NCI-H187 treated with DMSO at 0.1 percent for 48 hours (cell line): ENCODE data around the gene KCNC4.

Experiments
- DNase-seq: peaks from one replicate; lab custom pipeline; 2025; lab: John Stamatoyannopoulos, UW

The KCNC4 gene

DNA sequence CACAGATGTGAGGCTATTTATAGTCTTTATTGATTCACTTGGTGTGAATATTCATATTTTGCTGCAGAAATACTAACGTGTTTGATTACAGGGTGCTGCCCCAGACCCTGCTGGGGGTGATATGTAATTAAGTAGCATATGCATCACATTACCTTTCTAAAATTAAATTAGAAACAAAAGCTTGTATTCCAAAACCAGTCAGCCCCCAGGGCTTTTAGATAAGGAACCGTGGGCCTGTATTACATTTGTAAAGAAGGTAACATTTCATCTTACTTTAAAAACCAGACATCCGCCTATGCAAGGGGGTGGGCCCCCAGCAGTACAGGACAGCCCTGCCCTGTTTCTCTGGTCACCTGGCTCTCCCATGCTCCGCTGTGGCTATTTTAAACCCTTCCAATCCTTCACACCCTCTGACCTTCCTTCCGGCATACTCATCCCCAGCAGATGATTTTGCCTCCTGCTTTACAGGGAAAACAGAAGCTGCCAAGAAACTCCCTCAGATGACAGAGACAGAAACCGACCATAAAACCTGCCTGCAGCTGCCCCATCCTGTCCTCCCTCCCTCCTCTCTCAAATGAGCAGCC lies 22.0 kb upstream of the KCNC4 start:
- no peak for DNase-seq

DNA sequence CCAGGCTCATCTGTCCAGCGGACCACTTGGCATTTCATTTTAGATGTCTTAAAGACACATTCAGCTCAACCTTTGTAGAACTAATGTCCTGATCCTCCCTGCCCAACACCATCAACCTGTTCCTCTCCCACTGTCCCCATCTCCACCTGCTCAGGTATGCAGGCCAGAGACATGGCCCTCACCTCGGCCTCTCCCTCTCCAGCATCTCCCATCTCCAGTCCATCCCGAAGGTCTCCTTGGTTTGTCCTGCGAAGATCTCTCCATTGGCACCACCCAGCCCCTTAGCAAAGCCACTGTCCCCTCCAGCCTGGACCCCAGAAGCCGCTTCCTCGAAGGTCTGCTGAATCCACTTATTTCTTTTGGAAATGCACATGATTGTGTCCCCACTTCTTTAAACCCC lies 20.9 kb upstream of the KCNC4 start:
- DNase-seq, result no peak

DNA sequence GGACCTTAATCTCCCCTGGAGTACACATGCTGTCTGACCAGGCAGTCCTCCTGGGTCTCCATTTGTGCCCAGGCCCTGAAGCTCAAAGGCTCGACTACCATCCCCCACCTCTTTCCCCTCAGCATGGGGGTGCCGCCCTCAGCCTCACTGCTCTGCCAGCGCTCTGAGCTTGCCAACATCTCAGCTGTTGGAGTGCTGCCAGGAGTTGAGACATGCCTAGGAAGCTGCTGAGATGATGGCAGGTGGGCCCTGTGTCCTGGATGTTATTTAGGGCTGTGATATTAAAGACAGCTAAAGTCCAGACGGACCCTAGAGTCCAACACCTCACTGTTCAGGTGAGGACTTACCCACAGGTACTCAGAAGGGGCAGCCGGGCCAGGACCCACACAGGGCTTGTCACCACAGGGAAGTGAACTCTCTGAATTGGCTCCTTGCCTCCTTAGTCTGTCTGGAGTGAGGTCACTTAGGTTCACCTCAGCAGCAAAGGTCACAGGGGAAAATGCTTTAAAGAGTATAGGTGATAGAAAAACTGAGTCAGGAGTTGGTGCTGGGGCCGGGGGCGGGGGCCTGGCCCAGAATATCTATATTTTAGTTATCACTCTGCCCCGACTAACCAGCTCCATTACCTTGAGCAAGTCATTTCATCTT lies 19.7 kb upstream of the KCNC4 start:
- no peak for DNase-seq

DNA sequence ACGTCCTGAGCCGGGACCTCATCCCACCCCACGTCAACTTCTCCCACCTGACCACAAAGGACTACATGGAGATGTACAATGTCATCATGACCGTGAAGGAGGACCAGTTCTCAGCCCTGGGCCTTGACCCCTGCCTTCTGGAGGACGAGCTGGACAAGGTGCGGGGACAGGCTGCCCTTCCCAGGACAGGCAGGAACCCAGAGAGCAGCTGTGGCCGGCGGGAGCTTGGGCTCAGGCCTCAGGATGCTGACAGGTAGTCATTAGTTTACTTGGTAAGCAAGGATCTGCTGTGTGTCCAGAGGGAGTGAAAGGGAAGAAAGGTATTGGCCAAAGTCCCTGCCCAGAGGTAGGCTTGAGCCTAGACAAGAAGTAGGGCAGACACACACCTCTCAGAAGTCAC lies 17.6 kb upstream of the KCNC4 start:
- no peak for DNase-seq

DNA sequence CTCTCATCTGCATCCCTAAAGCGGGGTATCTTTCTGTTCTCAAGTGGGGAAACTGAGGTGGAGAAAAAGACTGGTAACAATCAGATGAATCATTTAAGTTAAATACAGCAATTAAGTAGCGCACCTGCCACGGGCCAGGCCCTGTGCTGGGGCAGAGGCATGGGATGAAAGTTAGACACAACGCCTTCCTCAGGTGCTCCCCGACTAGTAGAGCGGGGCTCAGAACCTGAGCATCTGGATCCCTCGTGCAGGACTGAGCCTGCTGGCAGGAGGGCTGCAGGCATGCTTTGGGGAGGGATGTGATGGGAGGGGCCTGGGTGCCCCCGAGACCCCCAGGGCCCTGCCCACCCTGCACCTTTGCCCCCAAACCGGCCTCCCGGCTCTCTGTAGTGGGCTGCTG lies 14.9 kb upstream of the KCNC4 start:
- no peak for DNase-seq

DNA sequence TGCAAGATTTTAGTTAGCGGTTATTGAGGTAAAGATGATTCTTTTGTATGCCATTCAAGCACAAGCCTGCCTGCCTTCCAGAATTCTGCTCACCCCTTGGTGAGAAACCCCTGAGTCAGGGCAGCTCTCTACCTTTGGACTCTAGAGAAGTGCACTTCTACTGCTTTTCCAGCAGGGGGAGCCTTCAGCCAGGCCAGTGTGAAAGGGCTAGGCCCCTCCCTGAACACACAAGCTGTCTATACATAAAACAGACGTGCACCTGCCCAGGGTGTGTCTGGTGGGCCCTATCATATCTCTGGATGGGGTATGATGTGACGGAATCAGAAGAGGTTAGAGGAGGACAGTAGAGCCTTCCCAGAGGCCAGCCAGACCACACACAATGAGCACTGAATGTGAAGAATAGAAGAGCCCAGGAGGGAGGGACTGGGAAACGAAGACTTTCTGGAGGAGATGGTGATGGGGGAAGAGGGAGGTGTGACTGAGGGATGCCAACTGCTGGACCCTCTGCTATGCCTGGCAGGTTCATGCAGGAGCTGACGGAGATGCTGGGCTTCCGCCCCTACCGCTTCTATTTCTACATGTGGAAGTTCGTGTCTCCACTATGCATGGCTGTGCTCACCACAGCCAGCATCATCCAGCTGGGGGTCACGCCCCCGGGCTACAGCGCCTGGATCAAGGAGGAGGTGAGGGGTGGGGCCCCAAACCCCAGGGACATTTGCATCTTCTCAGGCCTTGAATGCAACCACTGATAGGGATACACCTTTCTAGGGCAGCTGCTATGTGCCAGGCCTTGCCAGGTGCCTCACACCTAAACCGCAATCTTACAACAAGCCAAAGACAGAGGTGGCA lies 13.0 kb upstream of the KCNC4 start:
- DNase-seq, result peak; percentile 37

DNA sequence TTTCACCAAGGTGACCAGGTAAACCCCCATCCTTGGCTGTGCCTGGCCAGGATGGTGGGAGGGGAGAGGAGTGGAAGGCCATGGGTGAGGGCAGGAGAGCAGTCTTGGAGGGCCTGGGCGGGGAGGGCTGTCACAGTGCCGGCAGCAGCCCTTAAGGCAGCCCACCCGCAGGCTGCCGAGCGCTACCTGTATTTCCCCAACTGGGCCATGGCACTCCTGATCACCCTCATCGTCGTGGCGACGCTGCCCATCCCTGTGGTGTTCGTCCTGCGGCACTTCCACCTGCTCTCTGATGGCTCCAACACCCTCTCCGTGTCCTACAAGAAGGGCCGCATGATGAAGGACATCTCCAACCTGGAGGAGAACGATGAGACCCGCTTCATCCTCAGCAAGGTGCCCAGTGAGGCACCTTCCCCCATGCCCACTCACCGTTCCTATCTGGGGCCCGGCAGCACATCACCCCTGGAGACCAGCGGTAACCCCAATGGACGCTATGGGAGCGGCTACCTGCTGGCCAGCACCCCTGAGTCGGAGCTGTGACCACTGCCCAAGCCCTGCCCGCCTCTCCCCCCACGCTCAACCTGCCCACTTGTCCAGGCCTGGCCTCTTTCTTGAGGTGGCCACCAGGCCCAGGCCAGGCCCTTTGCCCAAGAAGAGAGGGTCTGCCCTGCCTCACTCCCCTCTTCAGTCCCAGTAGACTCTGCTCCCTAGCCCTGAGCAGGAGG lies 12.0 kb upstream of the KCNC4 start:
- no peak for DNase-seq

DNA sequence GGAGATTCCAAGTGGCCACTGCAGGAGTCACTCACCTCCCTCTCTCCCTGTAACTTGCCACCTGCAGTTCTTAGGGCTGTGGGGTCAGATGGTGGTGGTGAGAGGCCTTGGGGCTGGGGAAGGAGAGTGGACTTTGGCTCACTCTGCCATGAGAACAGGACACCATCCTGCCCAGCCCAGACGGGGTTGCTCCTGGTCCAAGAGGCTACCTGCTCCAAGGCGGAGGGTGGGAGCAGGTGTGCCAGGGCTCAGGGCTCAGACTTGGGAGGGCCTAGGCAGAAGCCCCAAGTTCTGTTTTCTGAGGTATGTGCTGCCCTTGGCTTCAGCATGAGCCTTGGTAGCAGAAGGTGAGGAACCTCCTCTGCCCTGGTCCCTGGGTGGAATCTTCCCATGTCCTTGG lies 11.4 kb upstream of the KCNC4 start:
- no peak for DNase-seq

DNA sequence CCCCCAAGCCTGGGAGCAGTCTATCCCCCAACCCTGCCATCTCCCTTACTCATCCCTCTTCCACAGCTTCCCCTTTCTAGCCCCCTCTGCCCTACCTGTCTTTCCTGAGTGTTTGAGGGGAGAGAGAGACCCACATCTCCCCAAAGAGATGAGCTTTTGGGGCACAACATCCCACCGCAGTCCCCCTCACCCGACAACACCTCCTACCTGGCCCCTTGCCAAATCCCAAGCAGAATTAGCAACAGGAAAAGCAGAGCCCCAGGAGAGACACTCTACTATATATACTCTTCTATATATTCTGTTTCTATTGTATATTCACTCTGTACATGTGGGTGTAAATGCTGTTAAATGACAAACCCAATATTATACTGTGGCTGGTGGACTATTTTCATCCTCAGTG lies 9.9 kb upstream of the KCNC4 start:
- no peak for DNase-seq

DNA sequence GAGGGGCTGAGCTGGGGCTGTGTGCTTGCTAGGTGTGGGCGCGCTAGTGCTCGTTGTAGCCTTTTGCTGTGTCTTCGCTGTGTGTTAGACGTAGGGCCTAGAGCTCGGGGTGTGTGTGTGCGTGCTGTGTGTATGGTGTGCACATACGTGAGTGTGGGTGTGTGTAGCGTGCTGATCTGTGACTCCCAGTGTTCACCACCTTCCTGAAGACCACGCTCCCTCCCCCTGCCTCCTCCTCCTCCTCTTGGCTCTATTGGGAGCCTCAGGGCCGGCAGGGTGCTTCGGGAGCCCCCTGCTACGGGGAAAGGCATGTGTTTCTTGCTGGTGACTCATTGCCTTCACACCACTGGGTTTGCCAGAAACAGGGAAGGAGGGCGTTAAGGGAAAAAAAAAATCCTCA lies 9.4 kb upstream of the KCNC4 start:
- DNase-seq, result no peak

DNA sequence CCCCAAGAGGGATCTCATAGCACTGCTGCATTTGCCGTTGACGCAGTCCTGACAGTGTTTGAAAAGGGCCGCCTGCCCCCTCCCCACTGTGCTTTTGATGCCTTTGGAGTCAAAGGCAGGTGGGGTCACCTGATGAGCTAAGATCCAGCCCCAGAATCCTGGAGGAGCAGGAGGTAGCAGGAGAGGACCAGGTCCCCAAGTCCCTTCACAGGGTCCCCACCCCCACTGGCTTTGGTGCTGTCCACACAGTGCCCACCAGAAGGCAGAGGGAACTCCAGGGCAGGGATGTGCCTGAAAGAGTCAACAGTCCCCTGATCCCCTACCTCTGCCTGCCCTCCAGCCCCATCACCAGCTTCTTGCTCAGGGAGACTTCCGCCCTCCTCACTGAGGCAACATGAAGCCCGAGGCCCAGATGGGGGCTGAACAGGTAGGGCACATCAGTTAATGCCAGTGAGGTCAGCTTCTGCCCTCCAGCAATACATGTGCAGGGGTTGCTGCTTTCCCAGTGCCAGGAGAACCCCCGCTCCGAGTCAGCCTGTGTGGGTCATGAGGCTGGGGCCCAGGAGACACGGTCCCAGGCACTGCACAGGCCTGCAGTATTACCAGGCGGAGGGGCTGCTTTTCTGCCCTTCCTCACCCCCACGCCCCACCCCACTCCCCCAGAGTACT lies 8.8 kb upstream of the KCNC4 start:
- DNase-seq, result no peak

DNA sequence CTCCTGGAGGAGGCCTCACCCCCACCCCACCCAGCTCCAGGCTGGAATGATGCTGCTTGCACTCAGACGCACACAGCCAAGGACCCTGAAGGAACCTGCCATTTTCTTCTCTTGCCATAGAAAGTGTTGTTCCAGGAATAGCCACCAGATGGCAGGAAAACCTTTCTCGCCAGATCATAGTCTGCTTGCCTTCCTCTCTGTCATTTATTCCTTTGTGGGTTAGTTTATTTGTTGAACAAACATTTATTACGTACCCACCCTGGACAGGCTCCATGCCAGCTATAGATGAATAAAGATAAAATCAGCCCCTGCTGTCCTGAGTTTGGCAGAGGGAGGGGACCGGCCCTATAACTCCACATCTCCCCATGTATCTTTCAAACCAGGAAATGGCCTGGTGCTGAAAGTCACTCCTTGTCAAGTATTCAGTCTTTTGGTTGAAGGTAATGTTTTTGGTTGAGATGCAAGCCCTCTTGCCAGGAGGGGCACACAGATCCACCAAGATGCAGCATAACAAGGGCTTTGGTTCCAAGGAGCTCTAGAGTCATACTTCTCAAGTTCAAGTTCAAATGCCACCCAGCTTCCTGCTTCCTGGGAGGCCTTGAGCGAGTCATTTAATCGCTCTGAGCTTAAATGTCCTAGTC lies 7.0 kb upstream of the KCNC4 start:
- peak; percentile 41 for DNase-seq

DNA sequence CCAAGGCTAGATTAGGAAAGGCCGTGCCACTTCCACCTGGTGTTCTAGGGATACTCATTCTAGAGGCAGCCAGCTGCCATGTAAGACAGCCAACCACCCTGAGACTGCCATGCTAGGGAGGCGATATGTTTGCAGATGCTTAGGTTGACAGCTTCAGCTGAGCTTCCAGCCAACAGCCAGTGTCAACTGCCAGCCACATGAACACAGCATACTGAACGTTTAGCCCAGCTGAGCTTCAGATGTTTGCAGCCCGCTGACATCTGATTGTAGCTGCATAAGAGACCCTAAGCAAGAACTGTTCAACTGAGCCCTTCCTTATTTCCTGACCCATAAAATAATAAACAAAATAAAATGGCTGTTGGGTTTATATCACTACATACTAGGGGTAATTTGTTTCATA lies 5.0 kb upstream of the KCNC4 start:
- DNase-seq, result no peak

DNA sequence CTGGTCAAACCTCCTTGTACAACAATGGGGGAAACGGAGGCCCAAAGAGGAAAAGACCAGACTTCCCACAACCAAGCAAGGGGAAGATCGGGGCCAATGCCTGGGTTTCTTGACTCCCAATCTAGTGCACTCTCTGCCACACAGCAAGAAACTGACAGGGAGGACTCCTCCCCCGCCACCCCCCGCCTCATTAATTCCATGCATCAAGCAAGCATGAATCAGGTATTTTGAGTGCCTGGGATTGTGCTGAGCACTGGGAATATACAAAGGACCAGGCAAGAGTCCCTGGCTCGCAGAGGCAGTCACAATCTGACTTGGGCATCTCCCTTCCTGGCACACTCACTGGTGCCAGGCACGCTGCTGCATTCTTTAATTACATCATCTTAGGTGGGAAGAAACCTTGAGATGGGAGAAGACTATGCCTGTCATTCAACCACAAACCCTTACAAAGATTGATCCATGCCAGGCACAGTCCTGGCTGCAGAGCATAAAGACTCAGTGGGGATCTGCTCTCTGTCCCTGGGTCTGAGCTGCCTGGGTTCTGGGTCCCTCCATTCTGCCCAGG lies 4.4 kb upstream of the KCNC4 start:
- no peak for DNase-seq

DNA sequence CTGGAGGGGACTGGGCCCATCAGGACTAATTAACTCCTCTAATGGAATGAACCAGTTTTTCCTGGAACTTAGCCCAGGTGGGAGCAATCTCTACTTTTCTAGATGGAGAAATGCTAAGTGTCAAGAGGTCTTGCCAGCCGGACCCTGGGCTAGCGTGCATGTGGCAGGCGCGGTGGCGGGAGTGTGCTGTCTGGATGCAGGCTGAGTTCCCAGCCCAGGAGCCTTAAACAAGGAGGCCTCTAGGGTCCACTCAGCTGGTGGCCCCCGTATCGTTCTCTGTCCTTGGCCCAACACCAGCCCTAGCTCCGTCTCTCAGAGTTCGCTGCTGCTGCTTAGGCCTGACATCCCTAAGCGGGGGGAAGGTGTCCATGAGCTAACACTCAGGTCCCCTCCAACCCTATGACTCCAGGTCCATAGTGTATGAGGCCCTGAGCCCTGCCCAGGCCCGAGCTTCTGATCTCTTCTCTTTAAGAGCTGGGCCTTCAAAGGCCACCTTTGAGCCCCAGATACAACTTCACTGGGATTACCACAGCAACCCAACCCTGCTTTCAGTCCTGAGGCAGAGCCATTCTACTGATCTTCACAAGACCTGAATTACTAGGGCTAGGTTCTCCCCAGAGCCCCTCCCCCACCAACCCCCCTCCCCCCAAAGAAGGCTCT lies 3.7 kb upstream of the KCNC4 start:
- DNase-seq, result no peak

DNA sequence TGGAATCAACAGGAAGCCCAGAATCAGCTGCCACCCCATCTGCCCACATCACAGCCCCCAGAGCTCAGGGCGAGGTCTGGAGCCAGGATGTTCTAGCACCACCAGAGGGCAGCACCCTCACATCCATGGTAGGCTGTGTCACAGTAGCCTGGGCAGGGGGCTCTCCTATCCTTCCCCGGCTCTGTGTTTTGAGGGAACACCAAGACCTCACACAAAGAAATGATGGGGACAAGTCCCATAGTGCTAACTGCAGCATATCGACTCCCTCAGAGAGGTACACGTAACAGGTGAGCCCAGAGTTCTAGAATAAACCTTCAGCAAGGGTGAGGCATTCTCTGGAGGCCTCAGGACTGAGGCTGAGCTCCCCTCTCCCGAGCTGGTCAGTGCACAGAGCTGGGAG lies 2.3 kb upstream of the KCNC4 start:
- DNase-seq, result no peak

DNA sequence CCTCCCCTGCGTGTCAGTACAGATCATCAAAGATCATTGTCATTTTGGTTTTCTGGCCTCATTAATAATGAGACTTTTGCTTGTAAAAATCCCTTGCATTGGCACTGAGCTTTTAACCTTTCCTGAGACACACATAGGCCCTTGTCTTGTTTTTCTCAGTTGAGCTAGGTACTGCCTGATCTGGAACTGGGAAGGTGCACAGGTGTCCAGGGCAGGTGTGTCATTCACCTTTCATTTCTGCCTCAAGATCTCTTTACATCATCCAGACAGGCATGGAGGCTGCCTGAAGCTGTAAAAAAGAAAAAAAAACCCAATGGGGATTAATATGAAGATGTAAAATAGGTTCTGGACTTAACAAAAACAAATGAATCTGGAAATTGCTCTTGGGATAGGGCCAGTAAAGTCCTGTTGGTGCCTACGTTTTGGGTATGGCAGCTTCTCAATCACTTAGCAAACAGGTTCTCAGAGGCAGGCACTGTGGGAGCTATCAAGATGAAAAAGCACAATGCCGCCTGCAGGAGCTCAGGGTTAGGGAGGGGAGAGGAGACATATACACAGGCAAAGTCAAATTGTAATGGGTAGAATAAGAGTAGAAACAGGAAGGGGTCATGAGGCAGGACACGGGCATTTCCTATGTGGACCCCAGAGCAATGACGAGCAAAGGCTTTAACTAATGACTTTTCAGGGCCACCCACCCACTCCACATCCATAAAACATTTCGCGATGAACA lies 1.0 kb upstream of the KCNC4 start:
- no peak for DNase-seq

DNA sequence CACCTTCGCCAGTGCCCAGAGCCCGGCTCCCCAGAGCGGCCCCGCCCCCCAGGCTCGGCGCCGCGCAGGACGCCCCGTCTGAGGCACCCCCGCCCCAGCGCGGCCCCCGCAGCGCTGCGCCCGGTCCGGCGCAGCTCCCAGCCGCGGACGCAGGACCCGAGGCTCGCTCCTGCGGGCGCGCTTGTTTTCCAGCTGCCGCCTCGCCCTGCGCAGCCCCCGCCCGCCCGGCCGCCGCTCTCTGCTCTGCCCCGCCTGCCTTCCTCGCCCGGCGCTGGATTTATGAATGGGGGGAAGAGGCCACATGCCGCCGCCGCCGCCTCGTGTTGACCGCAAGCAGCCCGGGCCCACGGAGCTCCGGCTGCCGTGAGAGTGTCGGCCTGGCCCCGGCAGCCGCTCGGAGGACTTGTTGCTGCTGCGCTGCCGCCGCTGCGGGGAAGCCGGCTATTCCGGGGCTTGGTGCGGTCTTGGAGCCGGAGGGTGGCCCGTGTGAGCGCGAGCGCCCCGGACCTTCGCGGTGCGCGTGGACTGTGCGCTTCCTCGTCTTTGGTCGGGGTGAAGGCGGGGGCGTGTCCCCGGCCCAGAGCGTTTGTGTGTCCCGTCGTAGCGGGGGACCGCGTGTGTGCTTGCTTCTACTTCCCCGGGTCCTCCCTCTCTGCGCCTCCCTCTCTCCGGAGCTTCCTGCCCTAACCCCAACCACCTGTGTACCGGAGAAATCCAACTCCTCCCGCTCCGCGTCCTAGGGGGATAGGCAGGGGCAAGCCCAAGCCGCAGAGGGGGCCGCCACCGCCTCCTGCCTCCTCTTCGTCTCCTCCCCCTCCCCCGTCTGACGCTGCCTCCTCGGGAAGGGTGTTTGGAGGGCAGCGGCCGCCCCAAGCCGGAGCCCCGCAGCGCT lies 736 bp downstream of the KCNC4 start:
- DNase-seq, result no peak
